ENCODE data around the gene TLX2.

Gene TLX2

DNA sequence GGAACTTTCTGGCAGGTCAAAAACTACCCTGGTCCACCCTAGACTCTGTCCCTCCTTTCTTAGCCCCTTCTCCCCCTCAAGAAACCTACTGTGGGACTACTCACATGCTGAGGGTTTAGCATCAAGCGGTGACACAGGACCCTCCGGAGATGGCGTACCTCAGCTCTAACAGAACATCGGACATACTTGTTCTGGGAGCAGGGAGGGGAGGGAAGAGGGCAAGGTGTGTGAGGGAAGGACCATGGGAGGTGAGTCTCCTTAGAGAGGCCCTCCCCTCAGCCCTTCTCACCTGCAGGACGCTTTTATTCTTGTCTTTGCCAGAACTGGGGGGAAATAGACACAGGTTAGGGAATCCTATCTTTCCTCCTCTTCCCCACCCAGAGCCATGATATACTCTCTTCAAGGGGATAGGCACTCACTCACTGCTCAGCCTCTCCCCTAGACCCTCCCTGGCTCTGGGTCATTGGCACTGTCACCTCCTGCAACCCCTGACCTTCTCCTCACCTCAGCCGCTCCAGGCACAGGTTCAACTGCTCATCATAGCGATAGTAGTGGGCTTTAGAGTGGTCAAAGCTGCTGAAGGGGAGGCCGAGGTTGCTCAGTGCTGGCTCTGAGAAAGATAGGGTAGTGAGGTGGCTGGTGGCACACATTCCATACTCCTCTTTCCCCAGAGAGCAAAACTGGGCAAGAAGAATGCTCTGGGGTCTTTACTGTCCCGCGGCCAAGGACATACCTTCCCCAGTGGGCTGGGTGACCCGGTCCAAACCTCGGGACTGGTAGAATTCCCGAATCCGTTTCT is 8.6 kb upstream of the TLX2 start:
- DNase-seq (ENCODE audit: low read depth, low spot score), result no peak
- in situ Hi-C loops (cut with HindIII; ENCODE audit: low sequenced_read_pairs), result no loop called here
- TF ChIP-seq, protein P1, sequence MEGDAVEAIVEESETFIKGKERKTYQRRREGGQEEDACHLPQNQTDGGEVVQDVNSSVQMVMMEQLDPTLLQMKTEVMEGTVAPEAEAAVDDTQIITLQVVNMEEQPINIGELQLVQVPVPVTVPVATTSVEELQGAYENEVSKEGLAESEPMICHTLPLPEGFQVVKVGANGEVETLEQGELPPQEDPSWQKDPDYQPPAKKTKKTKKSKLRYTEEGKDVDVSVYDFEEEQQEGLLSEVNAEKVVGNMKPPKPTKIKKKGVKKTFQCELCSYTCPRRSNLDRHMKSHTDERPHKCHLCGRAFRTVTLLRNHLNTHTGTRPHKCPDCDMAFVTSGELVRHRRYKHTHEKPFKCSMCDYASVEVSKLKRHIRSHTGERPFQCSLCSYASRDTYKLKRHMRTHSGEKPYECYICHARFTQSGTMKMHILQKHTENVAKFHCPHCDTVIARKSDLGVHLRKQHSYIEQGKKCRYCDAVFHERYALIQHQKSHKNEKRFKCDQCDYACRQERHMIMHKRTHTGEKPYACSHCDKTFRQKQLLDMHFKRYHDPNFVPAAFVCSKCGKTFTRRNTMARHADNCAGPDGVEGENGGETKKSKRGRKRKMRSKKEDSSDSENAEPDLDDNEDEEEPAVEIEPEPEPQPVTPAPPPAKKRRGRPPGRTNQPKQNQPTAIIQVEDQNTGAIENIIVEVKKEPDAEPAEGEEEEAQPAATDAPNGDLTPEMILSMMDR (IDR thresholded peaks at IDR 0.05; ENCODE audit: low read depth, low read length), result no peak
- no peak overlapping the region for H3K4me3 ChIP-seq (ENCODE audit: low read depth, low read length)

GRCh38 chr2:74507145-74507925 is 6.9 kb upstream of the TLX2 start, which contains the start of gene PCGF1:
Gene PCGF1 (minus strand): TSS chr2:74507695. CDS start chr2:74507668, 27 bp downstream.
- in situ Hi-C loops (cut with HindIII; ENCODE audit: low sequenced_read_pairs), result no loop called here
- TF ChIP-seq, protein P1 (IDR thresholded peaks at IDR 0.05; ENCODE audit: low read depth, low read length), result peak; percentile 42
- H3K4me3 ChIP-seq (ENCODE audit: low read depth, low read length), result peak within 1 kb of the TSS; percentile 97
- peak; percentile 98 for DNase-seq (ENCODE audit: low read depth, low spot score)

- in situ Hi-C loops (cut with HindIII; ENCODE audit: low sequenced_read_pairs), result no loop called here
- DNase-seq (ENCODE audit: low read depth, low spot score), result no peak
- TF ChIP-seq, protein P1 (IDR thresholded peaks at IDR 0.05; ENCODE audit: low read depth, low read length), result no peak
- peak overlapping the region; percentile 97 for H3K4me3 ChIP-seq (ENCODE audit: low read depth, low read length)
These were observed 6.2 kb upstream of the TLX2 start for GRCh38 chr2:74507926-74508520.

DNA sequence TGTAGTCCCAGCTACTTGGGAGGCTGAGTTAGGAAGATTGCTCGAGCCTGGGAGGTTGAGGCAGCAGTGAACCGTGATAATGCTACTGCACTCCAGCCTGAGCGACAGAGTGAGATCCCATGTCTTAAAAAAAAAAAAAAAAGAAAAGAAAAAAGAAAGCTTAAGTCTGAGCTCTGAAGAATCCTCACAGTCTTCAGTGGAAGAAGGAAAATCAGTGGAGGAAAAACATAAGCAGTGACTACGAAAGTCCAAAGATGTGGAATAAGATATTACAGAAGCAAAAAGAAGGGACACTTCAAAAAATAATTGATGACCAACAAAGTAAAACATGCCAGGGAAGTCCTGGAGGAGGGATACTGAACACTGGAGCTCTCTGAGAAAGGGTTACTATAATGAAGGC is 4.0 kb upstream of the TLX2 start:
- no peak overlapping the region for H3K4me3 ChIP-seq (ENCODE audit: low read depth, low read length)
- TF ChIP-seq, protein P1 (IDR thresholded peaks at IDR 0.05; ENCODE audit: low read depth, low read length), result no peak
- DNase-seq (ENCODE audit: low read depth, low spot score), result no peak
- in situ Hi-C loops (cut with HindIII; ENCODE audit: low sequenced_read_pairs), result no loop called here

DNA sequence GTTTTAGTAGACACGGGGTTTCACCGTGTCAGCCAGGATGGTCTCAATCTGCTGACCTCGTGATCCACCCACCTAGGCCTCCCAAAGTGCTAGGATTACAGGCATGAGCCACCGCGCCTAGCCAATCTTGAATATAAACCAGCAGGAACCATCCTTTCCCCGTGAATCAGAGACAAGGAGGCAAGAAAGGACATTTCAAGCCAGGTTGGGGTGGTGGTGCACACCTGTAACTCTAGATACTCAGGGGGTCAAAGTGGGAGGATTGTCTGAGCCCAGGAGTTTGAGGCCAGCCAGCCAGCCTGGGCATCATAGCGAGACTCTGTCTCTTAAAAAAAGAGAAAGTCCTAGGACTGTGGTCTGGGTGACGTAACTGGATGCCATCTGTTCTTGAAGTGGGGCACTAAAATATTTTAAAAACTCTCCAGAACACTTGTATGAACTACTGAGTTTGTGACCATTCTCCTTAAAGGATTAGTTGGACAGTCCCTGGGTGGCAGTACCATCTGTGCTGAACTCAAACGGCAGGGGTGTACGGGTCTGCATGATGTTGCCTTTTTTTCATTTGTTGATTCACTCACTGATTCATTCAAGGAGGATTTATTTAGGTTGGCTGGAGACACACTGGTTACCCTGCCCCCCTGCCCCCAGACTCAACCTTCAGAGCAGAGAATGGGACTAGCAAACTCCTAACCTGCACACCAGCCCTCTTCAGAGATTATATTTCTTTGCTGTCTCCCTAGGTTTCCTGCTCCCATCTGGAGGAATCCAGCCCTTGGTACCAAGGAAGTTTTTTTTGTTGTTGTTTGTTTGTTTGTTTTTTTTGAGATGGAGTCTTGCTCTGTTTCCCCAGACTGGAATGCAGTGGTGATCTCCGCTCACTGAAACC is 2.9 kb upstream of the TLX2 start:
- TF ChIP-seq, protein P1 (IDR thresholded peaks at IDR 0.05; ENCODE audit: low read depth, low read length), result no peak
- H3K4me3 ChIP-seq (ENCODE audit: low read depth, low read length), result no peak overlapping the region
- in situ Hi-C loops (cut with HindIII; ENCODE audit: low sequenced_read_pairs), result no loop called here
- no peak for DNase-seq (ENCODE audit: low read depth, low spot score)
